ENCODE data around the gene AGAP3. TPM values are rescaled to one million over a fixed set of nuclear protein-coding genes. Genes with fewer than 3 reads are reported as not detected.

Gene AGAP3
- total and polyA plus RNA-seq, 11 donors = 30.3 to 83.7 (median 55.6) TPM

DNA sequence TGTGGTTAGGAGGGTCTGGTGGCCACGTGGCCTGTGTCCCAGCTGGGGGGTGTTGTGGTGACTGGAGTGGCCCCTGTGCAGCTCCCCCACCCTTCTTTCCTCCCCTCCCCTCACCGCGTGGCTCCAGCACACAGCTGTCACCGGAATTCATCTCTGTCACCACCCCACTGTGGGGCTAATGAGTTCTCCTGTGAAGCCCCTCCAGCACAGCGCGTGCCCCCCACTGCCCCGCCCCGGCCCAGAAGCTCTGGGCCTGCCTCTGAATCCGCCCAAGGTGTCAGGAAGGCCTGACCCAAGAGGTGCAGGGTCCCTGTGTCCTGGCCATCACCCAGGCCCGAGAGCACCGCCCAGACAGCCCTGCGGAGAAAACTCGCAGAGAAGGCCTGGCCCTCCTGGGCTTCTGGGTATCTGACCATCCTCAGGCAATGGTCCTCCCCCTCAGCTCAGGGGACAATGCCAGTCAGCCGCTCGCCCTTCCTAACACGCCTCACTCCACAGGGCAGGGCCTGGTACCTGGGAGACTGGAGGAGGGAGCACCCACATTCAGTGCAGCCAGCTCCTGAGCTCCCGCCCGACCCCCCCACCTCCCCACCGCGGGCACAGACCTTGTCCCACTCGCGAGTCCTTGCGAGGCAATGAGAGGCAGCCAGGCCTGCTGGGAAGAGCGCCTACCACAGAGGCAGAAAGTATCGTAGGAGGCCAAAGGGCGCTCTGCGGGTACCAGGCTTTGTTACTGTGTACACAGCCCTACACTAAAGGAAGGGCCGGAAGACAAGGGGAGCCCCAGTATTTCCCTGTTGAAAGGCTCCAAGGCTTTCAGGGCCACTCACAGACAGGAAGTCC, 43.1 kb downstream of the AGAP3 start:
- Histone ChIP-seq H3K4me3 (no peak overlapping the region), H3K27me3 (no peaks in the 10 kb centered on the region), H3K36me3 (peaks cover 0 to 82% (median 52%) of the 10 kb centered on the region in 9 donors), H3K27ac (no peak overlapping the region), H3K4me1 (peaks cover 0 to 28% (median 9%) of the 10 kb centered on the region in 12 donors), H3K9me3 (no peaks in the 10 kb centered on the region)
- TF ChIP-seq, protein P1, sequence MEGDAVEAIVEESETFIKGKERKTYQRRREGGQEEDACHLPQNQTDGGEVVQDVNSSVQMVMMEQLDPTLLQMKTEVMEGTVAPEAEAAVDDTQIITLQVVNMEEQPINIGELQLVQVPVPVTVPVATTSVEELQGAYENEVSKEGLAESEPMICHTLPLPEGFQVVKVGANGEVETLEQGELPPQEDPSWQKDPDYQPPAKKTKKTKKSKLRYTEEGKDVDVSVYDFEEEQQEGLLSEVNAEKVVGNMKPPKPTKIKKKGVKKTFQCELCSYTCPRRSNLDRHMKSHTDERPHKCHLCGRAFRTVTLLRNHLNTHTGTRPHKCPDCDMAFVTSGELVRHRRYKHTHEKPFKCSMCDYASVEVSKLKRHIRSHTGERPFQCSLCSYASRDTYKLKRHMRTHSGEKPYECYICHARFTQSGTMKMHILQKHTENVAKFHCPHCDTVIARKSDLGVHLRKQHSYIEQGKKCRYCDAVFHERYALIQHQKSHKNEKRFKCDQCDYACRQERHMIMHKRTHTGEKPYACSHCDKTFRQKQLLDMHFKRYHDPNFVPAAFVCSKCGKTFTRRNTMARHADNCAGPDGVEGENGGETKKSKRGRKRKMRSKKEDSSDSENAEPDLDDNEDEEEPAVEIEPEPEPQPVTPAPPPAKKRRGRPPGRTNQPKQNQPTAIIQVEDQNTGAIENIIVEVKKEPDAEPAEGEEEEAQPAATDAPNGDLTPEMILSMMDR (IDR thresholded peaks at IDR 0.05) = no peak
- no peak for TF ChIP-seq POLR2A (IDR thresholded peaks at IDR 0.05)
- intact Hi-C loops (cut with DNase I) = loop anchor here in 4 of 10 donors (10.0 kb wide), 1 partner anchor 115 kb away; the partner anchor contains the start of gene SMARCD3 (in 4 of the 4)
- ATAC-seq = no peak
- 85 to 90% (median 88%) methylated on average over 17 to 28 of the region's 28 CpGs for WGBS, 4 donors
- DNase-seq = peak in 2 of 5 donors; percentile 20 to 38

DNA sequence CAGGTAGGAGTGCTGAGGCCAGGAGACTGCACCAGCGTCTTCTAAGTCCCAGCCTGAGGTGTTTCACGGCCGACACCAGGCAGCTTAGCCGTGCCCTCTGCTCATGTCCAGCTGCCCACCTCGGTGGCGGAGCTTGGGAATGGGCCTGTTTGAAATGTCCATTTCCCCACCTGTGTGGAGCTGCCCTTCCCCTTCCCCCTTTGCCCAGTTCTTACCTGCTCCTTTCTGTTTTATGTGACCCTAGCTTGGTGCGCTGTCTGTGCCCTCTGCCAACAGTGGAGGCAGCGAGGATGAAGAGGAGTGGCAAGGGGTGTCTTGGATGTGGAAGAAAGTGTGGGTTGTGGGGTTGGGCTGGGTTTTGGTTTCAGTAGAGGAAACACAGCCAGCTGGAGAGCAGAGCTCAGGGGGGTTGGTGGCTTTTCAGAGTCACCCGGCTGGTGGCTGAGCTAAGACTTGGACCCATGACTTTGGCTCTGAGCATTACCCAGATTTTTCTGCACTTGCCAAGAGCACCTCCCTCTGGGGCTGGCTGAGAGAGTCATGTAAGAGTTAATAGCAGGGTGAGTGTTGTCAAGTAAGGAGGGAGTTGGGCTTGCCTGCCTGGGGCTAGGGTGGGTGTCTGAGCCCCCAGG, 43.8 kb downstream of the AGAP3 start:
- no peak overlapping the region for H3K27ac ChIP-seq
- H3K27me3 ChIP-seq = no peaks in the 10 kb centered on the region
- WGBS, 4 donors = 91 to 98% (median 94%) methylated on average over 9 of the region's 9 CpGs
- no peaks in the 10 kb centered on the region for H3K9me3 ChIP-seq
- no peak overlapping the region for H3K4me3 ChIP-seq
- peaks cover 0 to 82% (median 58%) of the 10 kb centered on the region in 9 donors for H3K36me3 ChIP-seq
- DNase-seq = peak in 1 of 5 donors; percentile 15
- no peak for ATAC-seq
- peaks cover 0 to 25% (median 6%) of the 10 kb centered on the region in 12 donors for H3K4me1 ChIP-seq
- intact Hi-C loops (cut with DNase I) = loop anchor here in 4 of 10 donors (10.0 kb wide), 1 partner anchor 115 kb away; the partner anchor contains the start of gene SMARCD3 (in 4 of the 4)
- TF ChIP-seq POLR2A (IDR thresholded peaks at IDR 0.05) = no peak

DNA sequence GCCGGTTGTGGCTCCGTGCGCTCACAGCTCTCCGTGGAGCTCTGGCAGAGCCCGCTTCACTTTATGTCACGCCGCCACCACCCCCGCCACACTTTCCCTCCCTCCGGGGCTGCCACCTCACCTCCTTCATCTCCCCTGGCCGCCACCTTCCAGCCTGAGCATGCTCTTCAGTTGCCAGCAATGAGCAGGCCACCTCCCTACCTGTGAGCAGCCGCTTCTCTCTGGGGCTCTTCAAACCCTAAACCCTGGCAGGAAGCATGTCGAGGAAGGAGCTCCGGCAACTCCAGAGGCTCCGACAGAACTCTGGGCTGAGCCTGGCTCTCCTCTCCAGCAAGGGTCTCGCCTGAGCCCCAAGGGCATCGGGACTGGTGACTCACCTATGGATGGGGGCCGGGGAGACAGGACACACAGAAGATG, 44.5 kb downstream of the AGAP3 start:
- H3K9me3 ChIP-seq = no peaks in the 10 kb centered on the region
- intact Hi-C loops (cut with DNase I) = no loop called here
- no peak for ATAC-seq
- TF ChIP-seq, protein P1 (IDR thresholded peaks at IDR 0.05) = no peak
- no peak for TF ChIP-seq POLR2A (IDR thresholded peaks at IDR 0.05)
- peak in 3 of 5 donors; percentile 11 to 45 (median 16) for DNase-seq
- H3K36me3 ChIP-seq = peaks cover 0 to 88% (median 64%) of the 10 kb centered on the region in 9 donors
- no peak overlapping the region for H3K4me3 ChIP-seq
- H3K4me1 ChIP-seq = peaks cover 0 to 18% (median 1%) of the 10 kb centered on the region in 12 donors
- 93 to 96% (median 95%) methylated on average over 16 to 17 of the region's 17 CpGs for WGBS, 4 donors
- no peaks in the 10 kb centered on the region for H3K27me3 ChIP-seq
- no peak overlapping the region for H3K27ac ChIP-seq

DNA sequence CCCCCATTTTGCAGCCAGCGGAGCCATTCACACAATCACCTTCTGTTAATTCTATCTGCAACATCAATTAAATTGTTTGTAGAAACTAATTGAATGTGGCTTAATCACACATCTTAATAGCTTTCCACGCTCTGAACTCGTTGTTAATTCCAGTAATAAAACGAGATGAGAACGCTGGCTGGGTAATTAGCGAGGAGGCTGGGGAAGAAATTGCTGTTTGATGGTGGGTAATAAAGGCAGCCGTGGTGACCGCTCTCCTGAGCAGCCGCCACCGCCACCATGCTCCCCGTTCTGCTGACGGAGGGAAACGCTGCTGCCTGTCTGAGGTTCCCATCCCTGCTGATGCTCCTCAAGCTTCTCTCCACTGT, 44.9 kb downstream of the AGAP3 start:
- DNase-seq (no peak), ATAC-seq (no peak)
- WGBS, 4 donors = 90 to 93% (median 92%) methylated on average over 13 of the region's 13 CpGs
- H3K36me3 ChIP-seq = peaks cover 0 to 92% (median 69%) of the 10 kb centered on the region in 9 donors
- no peak overlapping the region for H3K4me3 ChIP-seq
- no peaks in the 10 kb centered on the region for H3K27me3 ChIP-seq
- H3K9me3 ChIP-seq = no peaks in the 10 kb centered on the region
- TF ChIP-seq, protein P1 (IDR thresholded peaks at IDR 0.05) = no peak
- TF ChIP-seq POLR2A (IDR thresholded peaks at IDR 0.05) = no peak
- intact Hi-C loops (cut with DNase I) = no loop called here
- no peak overlapping the region for H3K27ac ChIP-seq
- peaks cover 0 to 13% (median 0%) of the 10 kb centered on the region in 12 donors for H3K4me1 ChIP-seq
